Trophoblast cell (in vitro differentiated cells and primary cell): ENCODE data around the gene MYOT.

Experiments used
- DNase-seq, 2 donors: peaks; one replicate each; pipeline ENCODE4 v3.0.0-alpha.2; 2016
- H2AFZ ChIP-seq: 2 replicates; pipeline ENCODE4 v1.6.1; 2013; ENCODE audit warnings: low read length, moderate library complexity, mild to moderate bottlenecking; ENCODE audit not compliant: insufficient read depth, poor library complexity
- H2AK5ac ChIP-seq: 2 replicates; pipeline ENCODE4 v1.6.1; 2013; ENCODE audit warnings: mild to moderate bottlenecking, low read length
- H2BK120ac ChIP-seq: 2 replicates; pipeline ENCODE4 v1.6.1; 2013; ENCODE audit warnings: low read length, mild to moderate bottlenecking, moderate library complexity; ENCODE audit not compliant: insufficient read depth, poor library complexity
- H2BK12ac ChIP-seq: 2 replicates; pipeline ENCODE4 v1.6.1; 2013; ENCODE audit warnings: mild to moderate bottlenecking, low read length, moderate library complexity
- H2BK5ac ChIP-seq: 2 replicates; pipeline ENCODE4 v1.6.1; 2013; ENCODE audit warnings: low read length, low read depth, moderate library complexity, mild to moderate bottlenecking; ENCODE audit not compliant: poor library complexity
- H3K14ac ChIP-seq: 2 replicates; pipeline ENCODE4 v1.6.1; 2013; ENCODE audit warnings: mild to moderate bottlenecking, low read length
- H3K18ac ChIP-seq: 2 replicates; pipeline ENCODE4 v1.6.1; 2013; ENCODE audit warnings: mild to moderate bottlenecking, low read length
- H3K23ac ChIP-seq: 2 replicates; pipeline ENCODE4 v1.6.1; 2013; ENCODE audit warnings: low read length
- H3K27ac ChIP-seq: 2 replicates; pipeline ENCODE4 v1.5.1; 2013; ENCODE audit warnings: low read depth, mild to moderate bottlenecking, inconsistent platforms, low read length, moderate library complexity
- H3K27me3 ChIP-seq: 2 replicates; pipeline ENCODE4 v1.6.1; 2013; ENCODE audit warnings: inconsistent platforms, mild to moderate bottlenecking, low read length, moderate library complexity; ENCODE audit not compliant: insufficient read depth
- H3K36me3 ChIP-seq, 2 experiments: 1 replicate in 1 of 2; 2 replicates in 1 of 2; pipeline ENCODE4 v1.6.1; 2013; ENCODE audit warnings: low read length in 2 of 2, mild to moderate bottlenecking in 2 of 2, moderate library complexity in 1 of 2; ENCODE audit not compliant: insufficient read depth in 2 of 2, control insufficient read depth in 1 of 2
- H3K4ac ChIP-seq: 2 replicates; pipeline ENCODE4 v1.6.1; 2013; ENCODE audit warnings: low read depth, mild to moderate bottlenecking, low read length, moderate library complexity
- H3K4me1 ChIP-seq, 2 experiments: 1 replicate in 1 of 2; 2 replicates in 1 of 2; pipeline ENCODE4 v1.6.1; 2013; ENCODE audit warnings: low read length in 2 of 2, mild to moderate bottlenecking in 2 of 2, moderate library complexity in 1 of 2; ENCODE audit not compliant: insufficient read depth in 2 of 2, control insufficient read depth in 1 of 2
- H3K4me2 ChIP-seq: 2 replicates; pipeline ENCODE4 v1.6.1; 2013; ENCODE audit warnings: inconsistent platforms, mild to moderate bottlenecking, low read length, moderate library complexity
- H3K4me3 ChIP-seq: 2 replicates; pipeline ENCODE4 v1.5.1; 2013; ENCODE audit warnings: mild to moderate bottlenecking, low read depth, low read length, inconsistent platforms
- H3K79me1 ChIP-seq: one replicate; pipeline ENCODE4 v1.6.1; 2013; ENCODE audit warnings: low read length
- H3K79me2 ChIP-seq: 2 replicates; pipeline ENCODE4 v1.6.1; 2013; ENCODE audit warnings: low read length, mild to moderate bottlenecking; ENCODE audit not compliant: control insufficient read depth, insufficient read depth, poor library complexity
- H3K9ac ChIP-seq: 2 replicates; pipeline ENCODE4 v1.6.1; 2013; ENCODE audit warnings: mild to moderate bottlenecking, low read length
- H3K9me3 ChIP-seq: 2 replicates; pipeline ENCODE4 v1.6.1; 2013; ENCODE audit warnings: low read depth, mild to moderate bottlenecking, control low read depth, inconsistent platforms, low read length; ENCODE audit not compliant: insufficient read depth
- H4K12ac ChIP-seq: 2 replicates; pipeline ENCODE4 v1.6.1; 2013; ENCODE audit warnings: low read depth, mild to moderate bottlenecking, low read length, moderate library complexity
- H4K8ac ChIP-seq: 2 replicates; pipeline ENCODE4 v1.6.1; 2013; ENCODE audit warnings: low read depth, mild to moderate bottlenecking, low read length, moderate library complexity
- H4K91ac ChIP-seq: one replicate; pipeline ENCODE4 v1.6.1; 2013; ENCODE audit warnings: low read depth, mild to moderate bottlenecking, low read length, moderate library complexity
- WGBS: extraction: QIAGEN DNeasy Blood & Tissue Kit; methylation state at CpG from one replicate; pipeline ENCODE4 v1.1.7; 2013; ENCODE audit warnings: missing lambda C conversion rate; ENCODE audit not compliant: insufficient read length, insufficient coverage; ENCODE audit errors: extremely low coverage; 5-methylcytosine and 5-hydroxymethylcytosine counted together

Gene MYOT

DNA sequence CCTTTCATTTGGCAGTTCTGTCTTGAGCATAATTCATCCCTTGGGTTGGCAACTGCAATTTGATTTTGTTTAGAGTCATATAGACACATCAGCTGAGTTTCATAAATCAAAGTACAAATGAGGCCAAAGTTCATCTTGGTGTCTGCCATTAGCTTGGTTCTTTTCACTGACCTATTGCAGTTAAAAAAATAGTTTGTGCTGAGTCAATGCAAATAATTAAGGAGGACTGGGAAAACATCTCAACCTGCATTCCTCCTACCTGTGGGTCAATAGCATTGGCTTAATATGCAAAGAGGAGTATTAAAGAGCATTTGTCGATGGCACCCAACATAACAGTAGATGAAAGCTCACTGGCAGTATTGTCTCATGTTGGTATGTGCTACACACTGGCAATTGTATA, 23.2 kb downstream of the MYOT start:
- H3K4me3 ChIP-seq = no peak overlapping the region
- H2BK12ac ChIP-seq = no peak overlapping the region
- no peak overlapping the region for H3K27ac ChIP-seq
- no peak overlapping the region for H4K8ac ChIP-seq
- H3K18ac ChIP-seq = no peak overlapping the region
- H3K36me3 ChIP-seq = no peaks in the 10 kb centered on the region
- no peak overlapping the region for H2AK5ac ChIP-seq
- H3K4me1 ChIP-seq = no peaks in the 10 kb centered on the region
- H3K79me2 ChIP-seq = no peaks in the 10 kb centered on the region
- no peaks in the 10 kb centered on the region for H3K27me3 ChIP-seq
- no peak overlapping the region for H4K12ac ChIP-seq
- no peak overlapping the region for H3K9ac ChIP-seq
- no peak overlapping the region for H2AFZ ChIP-seq
- no peak overlapping the region for H2BK120ac ChIP-seq
- no peak overlapping the region for H4K91ac ChIP-seq
- WGBS = no CpG with 5 or more reads among the region's 1 CpG
- no peak overlapping the region for H2BK5ac ChIP-seq
- no peak overlapping the region for H3K14ac ChIP-seq
- H3K9me3 ChIP-seq = no peaks in the 10 kb centered on the region
- H3K4ac ChIP-seq = no peak overlapping the region
- DNase-seq = no peak
- H3K4me2 ChIP-seq = no peak overlapping the region
- no peak overlapping the region for H3K23ac ChIP-seq
- no peaks in the 10 kb centered on the region for H3K79me1 ChIP-seq

DNA sequence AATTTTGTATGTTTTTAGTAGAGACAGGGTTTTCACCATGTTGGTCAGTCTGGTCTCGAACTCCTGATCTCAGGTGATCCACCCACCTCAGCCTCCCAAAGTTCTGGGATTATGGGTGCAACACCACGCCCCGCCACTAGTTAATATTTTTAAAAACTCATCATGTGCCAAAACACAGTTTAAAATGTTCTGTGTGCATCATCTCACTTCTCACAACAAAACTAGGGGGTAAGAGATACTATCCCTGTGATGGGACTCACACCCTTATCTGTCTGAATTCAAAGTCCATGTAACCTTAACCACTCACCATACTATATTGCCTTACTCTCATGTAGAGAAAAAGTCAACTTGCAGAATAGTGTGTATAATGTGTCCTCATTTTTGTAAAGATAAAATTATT, 24.2 kb downstream of the MYOT start:
- H3K36me3 ChIP-seq = no peaks in the 10 kb centered on the region
- no peak overlapping the region for H2BK120ac ChIP-seq
- peak in 1 of 2 donors; percentile 9 for DNase-seq
- no peak overlapping the region for H2AFZ ChIP-seq
- H3K23ac ChIP-seq = no peak overlapping the region
- no peak overlapping the region for H4K8ac ChIP-seq
- H3K14ac ChIP-seq = no peak overlapping the region
- no peaks in the 10 kb centered on the region for H3K4me1 ChIP-seq
- H3K18ac ChIP-seq = no peak overlapping the region
- H3K9ac ChIP-seq = no peak overlapping the region
- H4K91ac ChIP-seq = no peak overlapping the region
- H3K4me2 ChIP-seq = no peak overlapping the region
- H2BK12ac ChIP-seq = no peak overlapping the region
- H3K79me1 ChIP-seq = no peaks in the 10 kb centered on the region
- no peaks in the 10 kb centered on the region for H3K79me2 ChIP-seq
- H3K4ac ChIP-seq = no peak overlapping the region
- H3K4me3 ChIP-seq = no peak overlapping the region
- no peak overlapping the region for H2BK5ac ChIP-seq
- H2AK5ac ChIP-seq = no peak overlapping the region
- no peak overlapping the region for H4K12ac ChIP-seq
- H3K27me3 ChIP-seq = no peaks in the 10 kb centered on the region
- no CpG with 5 or more reads among the region's 3 CpGs for WGBS
- no peak overlapping the region for H3K27ac ChIP-seq
- no peaks in the 10 kb centered on the region for H3K9me3 ChIP-seq

DNA sequence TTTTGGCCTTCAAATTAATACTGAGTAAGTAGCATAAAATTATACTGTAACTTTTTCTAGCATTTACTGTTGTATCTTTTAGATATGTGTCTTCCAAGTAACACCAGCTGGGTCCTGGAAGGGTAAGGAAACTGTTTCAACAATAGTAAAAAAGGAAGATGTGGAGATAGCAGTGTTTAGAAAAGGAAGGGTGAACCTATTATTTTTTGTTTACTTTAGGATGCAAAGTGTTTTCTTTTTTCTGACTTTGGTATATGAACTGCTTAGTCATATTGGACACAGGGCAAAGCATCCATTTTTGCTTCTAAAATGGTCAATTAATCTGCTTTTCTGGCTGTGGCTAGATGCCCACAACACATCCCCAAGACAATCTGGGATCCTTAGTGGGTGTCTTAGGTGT, 26.9 kb downstream of the MYOT start:
- no peaks in the 10 kb centered on the region for H3K79me1 ChIP-seq
- no peak overlapping the region for H2AFZ ChIP-seq
- H3K4me1 ChIP-seq = no peaks in the 10 kb centered on the region
- no peaks in the 10 kb centered on the region for H3K27me3 ChIP-seq
- no peak overlapping the region for H2AK5ac ChIP-seq
- H3K4me3 ChIP-seq = no peak overlapping the region
- H3K9me3 ChIP-seq = no peaks in the 10 kb centered on the region
- no peak overlapping the region for H3K9ac ChIP-seq
- H3K18ac ChIP-seq = no peak overlapping the region
- H2BK5ac ChIP-seq = no peak overlapping the region
- no peaks in the 10 kb centered on the region for H3K79me2 ChIP-seq
- no peak overlapping the region for H3K4me2 ChIP-seq
- H3K4ac ChIP-seq = no peak overlapping the region
- no peak overlapping the region for H4K12ac ChIP-seq
- no peak overlapping the region for H3K23ac ChIP-seq
- no peak overlapping the region for H3K27ac ChIP-seq
- H4K91ac ChIP-seq = no peak overlapping the region
- H4K8ac ChIP-seq = no peak overlapping the region
- H3K36me3 ChIP-seq = no peaks in the 10 kb centered on the region
- H3K14ac ChIP-seq = no peak overlapping the region
- no peak for DNase-seq
- no peak overlapping the region for H2BK12ac ChIP-seq
- H2BK120ac ChIP-seq = no peak overlapping the region

DNA sequence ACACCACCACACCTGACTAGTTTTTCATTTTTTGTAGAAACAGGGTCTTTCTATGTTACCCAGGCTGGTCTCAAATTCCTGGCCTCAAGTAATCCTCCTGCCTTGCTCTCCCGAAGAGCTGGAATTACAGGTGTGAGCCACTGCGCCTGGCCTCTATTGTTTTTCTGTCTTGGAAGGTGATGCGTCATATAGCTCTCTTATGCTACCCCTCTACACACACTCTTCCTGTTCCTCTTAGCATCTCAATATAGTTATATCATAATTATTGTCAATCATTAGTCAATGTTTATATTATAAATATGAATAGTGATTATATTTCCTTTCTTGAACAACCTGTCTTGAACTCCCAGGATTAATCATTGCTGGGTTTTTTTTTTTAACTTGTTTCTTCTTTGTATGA, 28.9 kb downstream of the MYOT start:
- Histone ChIP-seq H4K8ac (no peak overlapping the region), H2AK5ac (no peak overlapping the region), H3K27ac (no peak overlapping the region), H2BK12ac (no peak overlapping the region), H3K23ac (no peak overlapping the region), H4K91ac (no peak overlapping the region), H2BK120ac (no peak overlapping the region), H3K36me3 (no peaks in the 10 kb centered on the region), H3K27me3 (no peaks in the 10 kb centered on the region), H3K79me2 (no peaks in the 10 kb centered on the region), H3K4ac (no peak overlapping the region), H3K4me2 (no peak overlapping the region), H2BK5ac (no peak overlapping the region), H3K4me1 (no peaks in the 10 kb centered on the region), H3K9me3 (no peaks in the 10 kb centered on the region), H3K18ac (no peak overlapping the region), H3K4me3 (no peak overlapping the region), H4K12ac (no peak overlapping the region), H3K14ac (no peak overlapping the region), H3K9ac (no peak overlapping the region), H2AFZ (no peak overlapping the region), H3K79me1 (no peaks in the 10 kb centered on the region)
- no CpG with 5 or more reads among the region's 3 CpGs for WGBS
- no peak for DNase-seq

DNA sequence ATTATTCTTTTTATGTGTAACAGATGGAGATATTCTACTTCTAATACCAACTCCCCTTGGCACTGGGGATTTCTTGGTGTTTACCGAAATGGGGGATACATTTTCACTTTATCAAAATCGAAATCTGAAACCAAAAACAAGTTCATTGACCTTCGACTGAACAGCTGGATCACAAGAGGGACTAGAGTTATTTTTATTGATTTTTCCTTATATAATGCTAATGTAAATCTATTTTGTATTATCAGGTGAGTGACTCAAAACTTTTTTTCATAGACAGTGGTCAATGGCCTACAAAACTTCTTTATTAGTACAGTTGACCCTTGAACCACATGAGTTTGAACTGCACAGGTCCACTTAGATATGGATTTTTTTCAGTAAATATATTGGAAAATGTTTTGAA, 31.8 kb downstream of the MYOT start:
- WGBS = no CpG with 5 or more reads among the region's 3 CpGs

More for the DNA sequence above, 31.8 kb downstream of the MYOT start:
- no peak overlapping the region for H2AK5ac ChIP-seq
- H2AFZ ChIP-seq = no peak overlapping the region
- H3K18ac ChIP-seq = no peak overlapping the region
- H4K8ac ChIP-seq = no peak overlapping the region
- no peak overlapping the region for H2BK5ac ChIP-seq
- H3K36me3 ChIP-seq = no peaks in the 10 kb centered on the region
- H3K79me1 ChIP-seq = no peaks in the 10 kb centered on the region
- no peak overlapping the region for H3K4me2 ChIP-seq
- H3K14ac ChIP-seq = no peak overlapping the region
- H2BK12ac ChIP-seq = no peak overlapping the region
- no peak overlapping the region for H3K9ac ChIP-seq
- no peak overlapping the region for H3K23ac ChIP-seq
- DNase-seq = no peak
- H3K27me3 ChIP-seq = no peaks in the 10 kb centered on the region
- no peak overlapping the region for H3K4me3 ChIP-seq
- no peak overlapping the region for H3K27ac ChIP-seq
- no peak overlapping the region for H4K91ac ChIP-seq
- no peaks in the 10 kb centered on the region for H3K79me2 ChIP-seq
- H2BK120ac ChIP-seq = no peak overlapping the region
- H3K9me3 ChIP-seq = no peaks in the 10 kb centered on the region
- no peak overlapping the region for H4K12ac ChIP-seq
- H3K4me1 ChIP-seq = no peaks in the 10 kb centered on the region
- H3K4ac ChIP-seq = no peak overlapping the region
